ENCODE measurements around the gene CEBPA. TPM values are rescaled to one million over a fixed set of nuclear protein-coding genes. Genes with fewer than 3 reads are reported as not detected.

The CEBPA gene
- total RNA-seq, 2 donors from 2014 or later: 1.8 to 2.1 TPM

DNA sequence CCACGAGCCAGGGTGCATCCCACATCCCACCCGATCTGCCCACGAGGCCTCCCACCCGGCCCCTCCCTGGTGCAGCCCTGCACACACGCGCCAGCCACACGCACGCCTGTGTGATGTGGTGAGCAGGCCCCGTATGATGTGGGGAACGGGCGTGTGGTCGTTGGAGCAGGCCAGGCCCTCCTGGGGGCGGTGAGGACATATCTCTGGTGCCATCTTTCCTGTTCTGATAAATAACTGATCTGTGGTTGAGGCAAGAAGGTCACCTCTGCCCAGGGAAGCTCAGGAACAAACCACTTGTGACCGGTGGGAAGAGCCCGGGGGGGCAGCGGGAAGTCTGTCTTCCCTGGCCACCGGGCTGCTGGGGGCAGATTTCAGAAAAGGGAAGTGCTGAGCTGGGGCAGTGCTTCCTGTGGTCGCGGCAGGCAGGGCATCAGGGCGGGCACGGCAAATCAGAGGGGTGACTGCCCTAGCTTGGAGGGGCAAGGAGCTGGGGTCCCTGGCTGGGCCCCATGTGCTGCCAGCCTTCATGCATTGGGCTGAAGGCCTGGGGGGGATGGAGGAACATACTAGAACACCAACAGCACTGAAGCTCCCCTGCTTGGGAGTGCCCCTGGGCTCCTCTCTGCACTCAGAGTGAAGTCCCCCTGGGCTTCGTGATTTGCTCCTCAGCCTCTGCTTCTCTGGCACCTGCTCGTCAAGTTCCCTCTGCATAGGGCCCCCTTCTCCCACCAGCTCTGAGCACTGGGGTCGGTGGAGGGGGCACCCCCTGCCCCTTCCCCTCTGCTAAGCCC is 41.5 kb downstream of the CEBPA start:
- no peaks in the 10 kb centered on the region for H3K27me3 Mint-ChIP-seq (ENCODE audit: insufficient read depth)
- TF ChIP-seq, protein P1, sequence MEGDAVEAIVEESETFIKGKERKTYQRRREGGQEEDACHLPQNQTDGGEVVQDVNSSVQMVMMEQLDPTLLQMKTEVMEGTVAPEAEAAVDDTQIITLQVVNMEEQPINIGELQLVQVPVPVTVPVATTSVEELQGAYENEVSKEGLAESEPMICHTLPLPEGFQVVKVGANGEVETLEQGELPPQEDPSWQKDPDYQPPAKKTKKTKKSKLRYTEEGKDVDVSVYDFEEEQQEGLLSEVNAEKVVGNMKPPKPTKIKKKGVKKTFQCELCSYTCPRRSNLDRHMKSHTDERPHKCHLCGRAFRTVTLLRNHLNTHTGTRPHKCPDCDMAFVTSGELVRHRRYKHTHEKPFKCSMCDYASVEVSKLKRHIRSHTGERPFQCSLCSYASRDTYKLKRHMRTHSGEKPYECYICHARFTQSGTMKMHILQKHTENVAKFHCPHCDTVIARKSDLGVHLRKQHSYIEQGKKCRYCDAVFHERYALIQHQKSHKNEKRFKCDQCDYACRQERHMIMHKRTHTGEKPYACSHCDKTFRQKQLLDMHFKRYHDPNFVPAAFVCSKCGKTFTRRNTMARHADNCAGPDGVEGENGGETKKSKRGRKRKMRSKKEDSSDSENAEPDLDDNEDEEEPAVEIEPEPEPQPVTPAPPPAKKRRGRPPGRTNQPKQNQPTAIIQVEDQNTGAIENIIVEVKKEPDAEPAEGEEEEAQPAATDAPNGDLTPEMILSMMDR (conservative IDR thresholded peaks at IDR 0.05): no peak
- Histone ChIP-seq H3K4me3 (ENCODE audit: low read length) (no peak overlapping the region), H3K9me3 (ENCODE audit: control insufficient read depth, low read length) (no peaks in the 10 kb centered on the region), H3K36me3 (ENCODE audit: control insufficient read depth, insufficient read depth, low read length) (no peaks in the 10 kb centered on the region), H3K27ac (ENCODE audit: low read depth, low read length) (no peak overlapping the region), H3K4me1 (ENCODE audit: control insufficient read depth, insufficient read depth, low read length) (no peaks in the 10 kb centered on the region), H3K9ac (ENCODE audit: extremely low read depth, low read length, poor library complexity, severe bottlenecking) (no peak overlapping the region), H3K27me3 (ENCODE audit: control insufficient read depth, insufficient read depth, low read length, poor library complexity, severe bottlenecking) (no peaks in the 10 kb centered on the region)
- DNase-seq: no peak
- no peak overlapping the region for H3K27ac Mint-ChIP-seq
- H3K4me1 Mint-ChIP-seq: no peaks in the 10 kb centered on the region
- H3K4me3 Mint-ChIP-seq: no peak overlapping the region
- 90 to 91% methylated on average over 10 to 24 of the region's 24 CpGs for WGBS, 2 experiments (ENCODE audit: insufficient coverage in 1 of 2, insufficient read length in 1 of 2)
- H3K36me3 Mint-ChIP-seq (ENCODE audit: low read depth): no peaks in the 10 kb centered on the region
- peaks cover 5% of the 10 kb centered on the region for H3K9me3 Mint-ChIP-seq

DNA sequence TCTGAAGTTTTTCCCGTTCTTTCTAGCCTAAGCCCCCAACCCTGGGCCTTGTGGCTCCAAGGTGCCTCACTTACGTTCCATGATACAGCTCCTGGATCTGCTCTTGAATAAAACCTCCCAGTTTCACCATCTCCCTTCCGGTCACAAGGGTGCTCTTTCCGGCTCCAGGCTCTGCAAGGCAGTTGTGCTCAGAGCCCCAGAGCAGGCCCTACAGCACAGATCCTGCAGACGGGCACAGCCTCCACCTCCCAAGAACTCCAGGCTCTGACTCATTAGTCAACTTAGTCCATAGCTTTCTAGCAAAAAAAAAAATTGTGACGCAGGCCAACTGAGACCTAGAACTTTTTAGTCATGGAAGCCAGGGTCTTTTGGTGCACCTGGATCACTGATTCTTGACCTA is 42.8 kb downstream of the CEBPA start:
- WGBS, 2 experiments (ENCODE audit: insufficient coverage in 1 of 2, insufficient read length in 1 of 2): 88 to 100% methylated on average over 1 to 6 of the region's 6 CpGs
- Mint-ChIP-seq H3K36me3 (ENCODE audit: low read depth) (no peaks in the 10 kb centered on the region), H3K27me3 (ENCODE audit: insufficient read depth) (no peaks in the 10 kb centered on the region), H3K4me3 (no peak overlapping the region), H3K27ac (no peak overlapping the region), H3K4me1 (no peaks in the 10 kb centered on the region), H3K9me3 (peaks cover 5% of the 10 kb centered on the region)
- DNase-seq: no peak
- Histone ChIP-seq H3K9me3 (ENCODE audit: control insufficient read depth, low read length) (no peaks in the 10 kb centered on the region), H3K27ac (ENCODE audit: low read depth, low read length) (no peak overlapping the region), H3K9ac (ENCODE audit: extremely low read depth, low read length, poor library complexity, severe bottlenecking) (no peak overlapping the region), H3K4me3 (ENCODE audit: low read length) (no peak overlapping the region), H3K36me3 (ENCODE audit: control insufficient read depth, insufficient read depth, low read length) (no peaks in the 10 kb centered on the region), H3K27me3 (ENCODE audit: control insufficient read depth, insufficient read depth, low read length, poor library complexity, severe bottlenecking) (no peaks in the 10 kb centered on the region), H3K4me1 (ENCODE audit: control insufficient read depth, insufficient read depth, low read length) (no peaks in the 10 kb centered on the region)
- TF ChIP-seq, protein P1 (conservative IDR thresholded peaks at IDR 0.05): no peak

DNA sequence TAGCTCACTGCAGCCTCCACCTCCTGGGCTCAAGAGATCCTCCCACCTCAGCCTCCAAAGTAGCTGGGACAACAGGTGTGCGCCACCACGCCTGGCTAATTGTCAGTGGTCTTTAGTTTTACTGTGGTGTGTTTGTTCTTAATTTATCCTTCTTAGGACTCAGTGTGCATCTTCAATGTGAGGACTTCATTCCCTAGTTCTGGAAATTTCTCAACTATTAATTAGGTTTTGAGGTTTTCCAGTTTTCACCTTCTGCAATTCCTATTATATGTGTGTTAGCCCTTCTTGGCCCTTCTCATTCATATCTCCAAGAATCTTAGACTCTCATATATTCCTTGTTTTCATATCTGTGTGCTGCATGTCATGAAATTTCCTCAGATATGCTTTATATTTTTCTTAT is 44.5 kb downstream of the CEBPA start:
- Histone ChIP-seq H3K36me3 (ENCODE audit: control insufficient read depth, insufficient read depth, low read length) (no peaks in the 10 kb centered on the region), H3K27me3 (ENCODE audit: control insufficient read depth, insufficient read depth, low read length, poor library complexity, severe bottlenecking) (no peaks in the 10 kb centered on the region), H3K9me3 (ENCODE audit: control insufficient read depth, low read length) (no peaks in the 10 kb centered on the region), H3K4me1 (ENCODE audit: control insufficient read depth, insufficient read depth, low read length) (no peaks in the 10 kb centered on the region), H3K4me3 (ENCODE audit: low read length) (no peak overlapping the region), H3K9ac (ENCODE audit: extremely low read depth, low read length, poor library complexity, severe bottlenecking) (no peak overlapping the region), H3K27ac (ENCODE audit: low read depth, low read length) (no peak overlapping the region)
- no peak overlapping the region for H3K27ac Mint-ChIP-seq
- H3K4me3 Mint-ChIP-seq: no peak overlapping the region
- DNase-seq: no peak
- H3K36me3 Mint-ChIP-seq (ENCODE audit: low read depth): no peaks in the 10 kb centered on the region
- no peaks in the 10 kb centered on the region for H3K4me1 Mint-ChIP-seq
- H3K27me3 Mint-ChIP-seq (ENCODE audit: insufficient read depth): no peaks in the 10 kb centered on the region
- H3K9me3 Mint-ChIP-seq: peaks cover 5% of the 10 kb centered on the region
- TF ChIP-seq, protein P1 (conservative IDR thresholded peaks at IDR 0.05): no peak
- WGBS, 2 experiments (ENCODE audit: insufficient coverage in 1 of 2, insufficient read length in 1 of 2): 100% methylated on average over 2 of the region's 2 CpGs; no CpG with 5 or more reads in 1 of the 2 experiments
